Activated CD8-positive, alpha-beta memory T cell treated with anti-CD3 and anti-CD28 coated beads for 1 hour (primary cell): ENCODE measurements around the gene GNB1.

Experiments used
- DNase-seq, 2 donors: peaks; one replicate each; pipeline ENCODE4 v3.0.0-alpha.2; 2020; ENCODE audit warnings: low read depth in 1 of 2; ENCODE audit errors: extremely low read depth in 1 of 2

GNB1 gene

GRCh38 chr1:1910651-1911331, 19.9 kb upstream of the GNB1 start:
- no peak for DNase-seq

- no peak for DNase-seq
These were observed 19.2 kb upstream of the GNB1 start for GRCh38 chr1:1910033-1910465.

DNA sequence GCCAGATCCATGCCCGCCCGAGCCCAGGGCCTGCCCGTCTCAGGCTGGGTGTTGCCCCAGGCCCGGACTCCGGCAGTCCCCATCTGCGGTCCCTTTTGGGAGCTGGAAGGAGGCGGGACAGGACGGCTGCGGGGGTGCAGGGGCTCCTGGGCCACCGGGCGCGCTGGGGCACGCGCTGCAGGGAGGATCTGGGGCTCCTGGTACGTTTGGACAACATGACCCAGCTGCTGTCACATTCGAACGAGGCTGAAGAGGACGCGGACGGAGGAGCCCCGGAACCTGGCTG, 17.6 kb upstream of the GNB1 start:
- no peak for DNase-seq

DNA sequence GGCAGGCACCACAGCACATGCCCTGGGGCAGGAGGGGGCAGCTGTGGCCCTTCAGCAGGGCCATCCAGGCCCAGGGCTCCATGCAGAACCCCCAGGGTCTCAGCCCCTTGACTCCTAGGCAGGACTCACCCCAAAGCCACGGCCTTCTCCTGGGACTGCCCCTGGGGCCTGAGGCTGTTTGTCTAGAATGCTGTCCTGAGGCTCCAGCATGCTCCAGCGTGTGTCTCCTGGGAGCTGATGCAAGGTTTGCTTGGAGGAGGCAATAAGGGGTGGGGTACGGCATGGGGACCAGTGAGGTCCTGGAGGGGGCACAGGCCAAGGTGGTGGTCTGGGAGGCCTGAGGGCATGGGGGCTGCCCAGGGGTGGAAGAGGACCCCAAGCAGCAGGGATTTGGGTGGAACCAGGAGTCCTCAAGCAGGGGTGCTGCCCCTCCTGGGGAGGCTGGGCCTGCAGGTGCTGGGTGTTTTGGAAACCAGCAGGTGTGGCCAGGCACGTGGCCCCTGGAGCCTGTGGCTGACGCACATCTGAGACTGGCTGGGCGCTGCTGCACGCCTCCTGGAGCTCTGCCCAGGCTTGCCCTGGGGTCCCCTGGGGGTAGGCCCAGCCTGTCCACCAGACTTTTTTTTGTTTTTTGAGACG, 16.3 kb upstream of the GNB1 start:
- DNase-seq = no peak

GRCh38 chr1:1906185-1907097, 15.6 kb upstream of the GNB1 start:
- peak; percentile 19 to 45 for DNase-seq

DNA sequence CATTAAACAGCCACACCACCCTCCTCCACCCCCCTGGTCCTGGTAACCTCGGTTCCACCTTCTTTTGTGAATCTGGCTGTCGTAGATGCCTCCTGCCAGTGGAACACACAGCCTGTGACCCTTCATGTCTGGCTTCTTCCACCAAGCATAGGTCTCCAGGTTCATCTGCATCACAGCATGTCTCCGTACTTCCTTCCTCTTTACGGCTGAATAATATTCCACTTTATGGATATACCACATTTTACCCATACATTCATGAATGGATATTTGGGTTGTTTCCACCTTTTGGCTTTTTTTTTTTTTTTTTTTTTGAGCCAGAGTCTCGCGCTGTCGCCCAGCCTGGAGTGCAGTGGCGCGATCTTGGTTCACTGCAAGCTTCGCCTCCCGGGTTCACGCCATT, 12.3 kb upstream of the GNB1 start:
- no peak for DNase-seq

DNA sequence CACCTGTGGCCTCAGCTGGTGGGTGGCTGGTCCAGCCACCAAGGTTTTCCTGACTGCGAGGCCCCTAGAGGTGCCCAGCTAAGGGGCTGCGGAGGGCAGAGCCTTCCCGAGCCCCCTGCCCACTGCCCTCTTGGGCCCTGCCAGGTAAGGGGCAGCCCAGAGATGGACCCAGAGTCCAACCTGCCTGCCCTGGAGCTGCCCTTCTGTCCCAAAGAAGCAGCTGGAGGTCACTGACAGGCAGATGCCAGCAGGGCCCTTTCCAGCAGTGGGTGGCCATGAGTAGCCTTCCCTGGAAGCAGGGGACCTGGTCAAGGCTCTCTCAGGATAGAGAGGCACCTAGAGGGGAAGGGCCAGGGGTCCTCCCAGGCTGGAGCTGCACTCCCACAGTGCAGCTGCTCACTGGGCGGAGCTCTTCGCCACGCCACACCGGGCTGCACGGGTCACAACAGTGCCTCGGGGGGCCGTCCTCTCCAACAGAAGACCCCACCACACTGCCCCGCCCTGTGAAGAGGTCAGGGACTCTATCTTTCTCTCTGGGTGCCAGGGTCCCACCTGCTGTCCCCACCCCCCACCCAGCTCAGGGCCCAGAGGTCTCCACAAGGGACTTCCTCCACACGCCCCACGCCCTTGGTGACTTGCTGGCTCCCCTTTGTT, 10.9 kb upstream of the GNB1 start:
- no peak for DNase-seq

GRCh38 chr1:1900883-1901640, 10.2 kb upstream of the GNB1 start:
- DNase-seq = no peak

GRCh38 chr1:1899967-1900327, 9.1 kb upstream of the GNB1 start:
- no peak for DNase-seq

- DNase-seq = no peak
These were observed 8.5 kb upstream of the GNB1 start for GRCh38 chr1:1899266-1899966.

DNA sequence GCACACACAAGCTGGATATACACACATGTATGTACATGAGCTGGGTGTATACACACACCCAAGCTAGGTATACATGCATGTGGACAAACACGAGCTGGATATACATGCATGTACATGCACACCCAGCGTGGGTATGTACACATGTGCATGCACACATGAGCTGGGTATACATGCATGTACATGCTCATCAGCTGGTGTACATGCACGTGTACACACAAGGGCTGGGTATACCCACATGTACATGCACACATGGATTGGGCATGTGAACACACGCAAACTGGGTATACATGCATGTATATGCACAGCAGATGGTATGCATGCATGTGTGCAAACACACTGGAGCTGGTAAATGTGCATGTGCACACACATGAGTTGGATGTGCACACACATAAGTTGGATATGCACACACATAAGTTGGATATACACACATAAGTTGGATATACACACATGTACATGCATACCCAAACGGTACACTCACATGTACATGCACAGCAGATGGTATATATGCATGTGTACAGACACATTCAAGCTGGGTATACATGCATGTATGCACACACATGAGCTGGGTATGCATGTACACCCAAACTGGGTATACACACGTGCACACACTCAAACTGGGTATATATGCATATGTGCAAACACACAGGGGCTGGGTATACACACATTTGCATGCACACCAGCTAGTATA, 7.5 kb upstream of the GNB1 start:
- DNase-seq = no peak

DNA sequence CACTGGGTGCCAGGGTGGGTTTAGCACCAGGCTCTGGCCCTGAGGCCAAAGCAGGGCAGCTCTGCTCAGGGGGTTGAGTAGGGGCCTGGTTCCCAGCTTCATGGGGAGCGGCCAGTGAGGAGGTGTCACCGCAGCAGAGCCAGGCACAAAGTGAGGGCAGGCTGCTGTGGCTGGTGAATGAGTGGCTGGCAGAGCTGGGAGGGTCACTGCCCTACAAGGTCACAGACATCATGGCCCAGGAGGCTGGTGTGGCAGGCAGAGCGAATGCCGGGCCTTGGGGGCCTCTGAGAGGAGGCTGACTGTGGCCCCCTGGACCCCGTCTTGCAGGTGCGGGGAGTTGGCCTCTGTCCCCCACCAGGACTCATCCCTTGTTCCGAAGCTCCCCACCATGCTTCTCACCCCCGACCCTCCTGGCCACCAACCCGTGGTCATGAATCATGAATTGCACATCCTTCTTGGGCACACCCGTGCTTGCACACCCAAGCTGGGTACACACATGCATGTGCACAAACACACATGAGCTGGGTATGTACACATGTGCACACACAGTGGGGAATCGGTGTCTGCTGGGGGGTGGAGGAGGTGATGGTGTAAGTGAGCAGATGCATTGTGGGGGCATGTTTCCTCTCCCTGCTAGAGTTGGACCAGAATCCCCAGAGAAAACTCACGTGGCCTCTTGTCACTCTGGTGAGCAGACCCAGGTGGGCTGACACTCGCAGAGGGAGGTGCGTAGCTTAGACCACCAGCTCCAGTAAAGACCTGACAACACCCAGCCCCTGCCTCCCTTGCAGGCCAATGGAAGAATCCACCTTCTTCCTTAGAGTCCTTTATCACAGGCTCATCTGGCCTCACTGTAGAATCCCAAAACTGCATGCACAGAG, 4.8 kb upstream of the GNB1 start:
- no peak for DNase-seq

- DNase-seq = no peak
These were observed 4.2 kb upstream of the GNB1 start for GRCh38 chr1:1895060-1895418.

DNA sequence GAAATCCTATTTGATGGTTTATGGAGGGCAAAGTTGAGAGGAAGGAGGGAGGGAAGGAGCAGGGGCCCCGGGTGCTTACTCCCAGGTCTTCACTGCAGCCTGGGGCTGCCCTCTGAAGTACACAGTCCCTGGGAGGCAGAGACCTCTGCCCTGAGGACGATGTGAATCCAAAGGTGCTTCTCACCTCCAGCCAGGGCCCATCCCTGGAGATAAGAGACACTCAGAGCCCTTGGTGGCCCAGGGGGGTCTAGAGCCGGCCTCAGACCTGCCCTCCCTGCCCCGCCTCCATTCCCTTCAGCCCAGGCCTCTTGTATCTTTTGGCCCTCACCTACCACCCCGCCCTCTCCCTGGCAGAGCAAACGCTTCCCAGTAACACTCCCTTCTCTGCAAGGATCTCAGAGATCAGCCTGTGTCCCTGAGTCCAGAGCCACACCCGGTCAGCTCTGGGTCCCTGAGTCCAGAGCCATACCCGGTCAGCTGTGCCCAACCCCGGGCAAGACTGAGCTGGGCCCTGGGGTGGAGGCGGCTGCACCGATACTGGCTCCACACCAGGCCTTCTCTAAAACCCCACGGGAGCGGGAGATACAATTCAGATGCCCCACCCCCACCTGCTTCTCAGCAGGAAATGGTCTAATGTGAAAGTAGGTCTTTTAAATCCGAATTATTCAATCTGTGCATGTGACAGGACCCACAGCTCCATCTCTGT, 3.6 kb upstream of the GNB1 start:
- DNase-seq = no peak

GRCh38 chr1:1893997-1894353, 3.1 kb upstream of the GNB1 start:
- DNase-seq = no peak

GRCh38 chr1:1893291-1893985, 2.6 kb upstream of the GNB1 start:
- DNase-seq = no peak

DNA sequence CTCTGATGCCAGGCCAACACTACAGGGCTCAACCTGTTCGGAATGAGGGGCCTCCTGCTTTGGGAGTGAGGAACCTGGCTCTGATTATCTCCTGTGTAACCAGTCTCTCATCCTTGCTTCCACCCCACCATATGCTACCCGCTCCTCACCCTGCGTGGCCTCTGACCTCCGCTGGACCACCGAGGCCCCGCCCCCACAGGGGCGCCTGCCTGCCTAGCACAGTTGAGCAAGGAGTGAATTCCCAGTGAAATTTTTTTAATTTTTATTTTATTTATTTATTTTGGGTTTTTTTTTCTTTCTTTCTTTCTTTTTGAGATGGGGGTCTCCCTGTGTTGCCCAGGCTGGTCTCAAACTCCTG, 1.9 kb upstream of the GNB1 start:
- no peak for DNase-seq
